ENCODE results near the gene TCP11L2.

The TCP11L2 gene

DNA sequence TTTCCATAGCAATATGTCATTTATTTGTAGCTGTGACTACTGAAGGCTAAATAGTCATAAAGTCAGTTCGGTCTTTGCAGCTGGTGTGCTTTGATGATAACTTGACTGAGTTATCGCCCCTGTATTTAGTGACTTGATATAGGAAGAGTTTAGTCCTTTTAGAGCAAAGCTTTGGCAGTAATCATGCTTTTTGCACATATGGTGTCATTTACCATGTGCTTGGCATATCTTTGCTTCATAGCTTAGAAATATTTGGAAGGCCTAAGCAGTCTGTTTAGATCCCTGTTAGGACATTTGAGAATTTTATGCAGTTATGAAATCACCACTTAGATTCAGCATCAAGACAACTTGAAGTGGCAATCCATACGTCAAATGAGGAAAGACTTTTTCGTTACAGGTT, 86.6 kb downstream of the TCP11L2 start:
- H3K9me2 ChIP-seq (replicated peaks; ENCODE audit: control insufficient read depth, low read length): no peaks in the 10 kb centered on the region
- TF ChIP-seq CTCF (IDR thresholded peaks at IDR 0.05; ENCODE audit: low read depth, low read length, poor library complexity, severe bottlenecking): no peak
- TF ChIP-seq EZH2phosphoT487 (IDR thresholded peaks at IDR 0.05; ENCODE audit: borderline replicate concordance, low read length): no peak
- no peak overlapping the region for H3K4me2 ChIP-seq (ENCODE audit: low read length)
- H3K4me3 ChIP-seq (ENCODE audit: low read length): no peak overlapping the region
- H3K4me1 ChIP-seq (ENCODE audit: control insufficient read depth, low read length): no peaks in the 10 kb centered on the region
- H3K27ac ChIP-seq (ENCODE audit: low read depth, low read length): no peak overlapping the region
- peaks cover 20% of the 10 kb centered on the region for H3K36me3 ChIP-seq (ENCODE audit: control insufficient read depth, low read length)
- no peaks in the 10 kb centered on the region for H3F3A ChIP-seq (ENCODE audit: control insufficient read depth, insufficient read depth)
- no peaks in the 10 kb centered on the region for H4K20me1 ChIP-seq (ENCODE audit: control insufficient read depth, insufficient read depth, low read depth, low read length)
- H3K27me3 ChIP-seq (ENCODE audit: control insufficient read depth, low read length): no peaks in the 10 kb centered on the region
- H3K79me2 ChIP-seq (ENCODE audit: control insufficient read depth, low read length): no peaks in the 10 kb centered on the region
- H3K9me3 ChIP-seq (ENCODE audit: control insufficient read depth, insufficient read depth, low read length): no peaks in the 10 kb centered on the region

DNA sequence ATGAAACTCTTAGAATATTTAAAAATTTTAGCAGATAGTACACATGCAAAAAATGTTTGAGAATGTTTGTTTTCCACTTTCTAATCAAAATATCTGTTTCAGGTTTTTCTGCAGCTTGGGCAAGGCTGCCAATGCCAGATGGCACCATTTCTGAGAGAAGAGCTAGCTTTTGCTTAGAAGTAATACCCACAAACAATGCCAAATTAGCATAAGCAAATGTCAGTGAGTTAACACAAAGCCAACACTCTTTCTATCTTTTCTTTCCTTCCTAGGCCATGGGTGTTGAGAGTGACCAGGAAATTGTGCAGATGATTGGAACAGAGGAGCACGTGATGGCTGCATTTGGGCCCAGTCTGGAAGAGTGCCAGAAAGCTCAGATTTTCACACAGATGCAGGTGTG, 90.2 kb downstream of the TCP11L2 start:
- Histone ChIP-seq H3K4me3 (ENCODE audit: low read length) (no peak overlapping the region), H3K27me3 (ENCODE audit: control insufficient read depth, low read length) (no peaks in the 10 kb centered on the region), H3K4me1 (ENCODE audit: control insufficient read depth, low read length) (no peaks in the 10 kb centered on the region), H3K4me2 (ENCODE audit: low read length) (no peak overlapping the region), H3K79me2 (ENCODE audit: control insufficient read depth, low read length) (no peaks in the 10 kb centered on the region), H3K36me3 (ENCODE audit: control insufficient read depth, low read length) (peaks cover 31% of the 10 kb centered on the region), H3K9me2 (replicated peaks; ENCODE audit: control insufficient read depth, low read length) (no peaks in the 10 kb centered on the region), H3F3A (ENCODE audit: control insufficient read depth, insufficient read depth) (no peaks in the 10 kb centered on the region), H3K27ac (ENCODE audit: low read depth, low read length) (no peak overlapping the region), H4K20me1 (ENCODE audit: control insufficient read depth, insufficient read depth, low read depth, low read length) (no peaks in the 10 kb centered on the region), H3K9me3 (ENCODE audit: control insufficient read depth, insufficient read depth, low read length) (no peaks in the 10 kb centered on the region)
- no peak for TF ChIP-seq EZH2phosphoT487 (IDR thresholded peaks at IDR 0.05; ENCODE audit: borderline replicate concordance, low read length)
- TF ChIP-seq CTCF (IDR thresholded peaks at IDR 0.05; ENCODE audit: low read depth, low read length, poor library complexity, severe bottlenecking): no peak

Measured in DOHH2 (cell line).